Measurements from ENCODE around the gene OR2T1. TPM values are rescaled to one million over a fixed set of nuclear protein-coding genes. Genes with fewer than 3 reads are reported as not detected.

OR2T1 gene
- total and polyA plus RNA-seq, 2 of the 8 experiments (the other 6 are each of a cell fraction or from before 2014, with no cell fraction given): not detected

DNA sequence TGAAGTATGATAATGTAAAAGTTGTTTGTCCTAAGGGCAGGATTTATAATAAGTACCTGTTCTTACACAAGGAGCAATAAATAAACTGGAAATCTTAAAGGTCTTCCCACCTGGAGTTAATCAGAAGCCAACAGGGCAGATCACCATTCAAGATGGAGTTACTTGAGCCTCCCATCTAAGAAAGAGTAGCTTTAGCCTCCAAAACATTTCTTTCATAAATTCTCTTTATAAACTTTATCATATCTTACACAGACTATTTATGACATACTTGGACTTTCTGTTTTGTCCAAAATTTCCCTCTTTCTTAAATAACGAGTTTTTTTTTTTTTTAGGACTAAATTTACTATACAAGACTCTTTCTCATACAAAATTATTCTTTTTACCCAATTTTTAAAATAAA lies 18.5 kb downstream of the OR2T1 start:
- Histone ChIP-seq H4K20me1 (replicated peaks in 1 of 2; ENCODE audit: control insufficient read depth in 1 of 2, insufficient read depth in 2 of 2, low read length in 2 of 2) (no peaks in the 10 kb centered on the region), H2BK120ac (replicated peaks; ENCODE audit: low read depth, low read length) (no peak overlapping the region), H3K4ac (replicated peaks; ENCODE audit: insufficient read length, low read depth, low read length) (no peak overlapping the region), H3K4me2 (ENCODE audit: insufficient read depth in 1 of 2, low read depth in 2 of 2, low read length in 2 of 2) (no peak overlapping the region), H3K23me2 (ENCODE audit: low read depth, low read length) (no peaks in the 10 kb centered on the region), H2BK15ac (ENCODE audit: low read length) (no peak overlapping the region), H3K36me3 (ENCODE audit: control insufficient read depth in 2 of 4, insufficient read depth in 4 of 4, low read length in 3 of 4) (no peaks in the 10 kb centered on the region), H3K4me1 (replicated peaks in 1 of 4; ENCODE audit: control insufficient read depth in 3 of 4, insufficient read depth in 4 of 4, low read length in 3 of 4) (no peaks in the 10 kb centered on the region), H4K5ac (ENCODE audit: insufficient read length, low read depth, low read length) (no peak overlapping the region), H4K91ac (replicated peaks; ENCODE audit: insufficient read length, low read length) (no peak overlapping the region), H2BK5ac (ENCODE audit: low read depth, low read length) (no peak overlapping the region), H3K9ac (replicated peaks in 1 of 4; ENCODE audit: extremely low read depth in 1 of 4, low read depth in 3 of 4, low read length in 3 of 4) (no peak overlapping the region), H2AK5ac (ENCODE audit: low read depth, low read length) (no peak overlapping the region), H3K23ac (ENCODE audit: insufficient read length) (no peak overlapping the region), H3K27ac (ENCODE audit: low read depth, low read length) (no peak overlapping the region), H2BK20ac (ENCODE audit: low read length) (no peak overlapping the region), H2BK12ac (ENCODE audit: low read depth, low read length) (no peak overlapping the region), H3K79me1 (ENCODE audit: low read depth, low read length) (no peaks in the 10 kb centered on the region), H3K27me3 (replicated peaks in 1 of 4; ENCODE audit: control insufficient read depth in 3 of 4, extremely low read depth in 1 of 4, insufficient read depth in 3 of 4, low read length in 3 of 4) (no peaks in the 10 kb centered on the region), H3K18ac (ENCODE audit: extremely low read depth, low read length) (no peak overlapping the region), H3K14ac (ENCODE audit: insufficient read length) (no peak overlapping the region), H3K56ac (replicated peaks; ENCODE audit: insufficient read length, low read depth, low read length) (no peak overlapping the region), H3K9me3 (ENCODE audit: insufficient read depth in 2 of 2, low read depth in 1 of 2, low read length in 1 of 2) (peaks cover 56 to 59% of the 10 kb centered on the region in 2 experiments), H3K4me3 (ENCODE audit: extremely low read depth in 1 of 4, insufficient read depth in 2 of 4, low read depth in 3 of 4, low read length in 4 of 4) (no peak overlapping the region), H3K79me2 (ENCODE audit: control insufficient read depth in 1 of 2, insufficient read depth in 2 of 2, low read length in 2 of 2) (no peaks in the 10 kb centered on the region), H2AFZ (ENCODE audit: low read length) (no peak overlapping the region), H4K8ac (ENCODE audit: extremely low read depth, insufficient read depth, low read length) (no peak overlapping the region)
- peak in 1 of 2 experiments; percentile 22 for DNase-seq (ENCODE audit: low read depth in 1 of 2, low spot score in 2 of 2)
- FAIRE-seq: no peak
- WGBS, 2 experiments (ENCODE audit: extremely low coverage in 1 of 2, insufficient coverage in 1 of 2, insufficient read length in 1 of 2, insufficient replicate concordance in 2 of 2, low coverage in 1 of 2, low lambda C conversion rate in 2 of 2, missing lambda C conversion rate in 1 of 2): 20% methylated on average over 1 of the region's 1 CpG; no CpG with 5 or more reads in 1 of the 2 experiments
- ChIA-PET POLR2A (ENCODE audit: partially characterized antibody) (no interaction called here), CTCF (ENCODE audit: partially characterized antibody) (no interaction called here)
- no peak for TF ChIP-seq SIN3A (conservative IDR thresholded peaks at IDR 0.05 in 1 of 2, IDR thresholded peaks at IDR 0.05 in 1 of 2; ENCODE audit: low read depth in 1 of 2, low read length in 2 of 2)
- no peak for TF ChIP-seq POLR2AphosphoS5 (IDR thresholded peaks at IDR 0.05; ENCODE audit: low read depth, low read length)
- TF ChIP-seq, protein P1, sequence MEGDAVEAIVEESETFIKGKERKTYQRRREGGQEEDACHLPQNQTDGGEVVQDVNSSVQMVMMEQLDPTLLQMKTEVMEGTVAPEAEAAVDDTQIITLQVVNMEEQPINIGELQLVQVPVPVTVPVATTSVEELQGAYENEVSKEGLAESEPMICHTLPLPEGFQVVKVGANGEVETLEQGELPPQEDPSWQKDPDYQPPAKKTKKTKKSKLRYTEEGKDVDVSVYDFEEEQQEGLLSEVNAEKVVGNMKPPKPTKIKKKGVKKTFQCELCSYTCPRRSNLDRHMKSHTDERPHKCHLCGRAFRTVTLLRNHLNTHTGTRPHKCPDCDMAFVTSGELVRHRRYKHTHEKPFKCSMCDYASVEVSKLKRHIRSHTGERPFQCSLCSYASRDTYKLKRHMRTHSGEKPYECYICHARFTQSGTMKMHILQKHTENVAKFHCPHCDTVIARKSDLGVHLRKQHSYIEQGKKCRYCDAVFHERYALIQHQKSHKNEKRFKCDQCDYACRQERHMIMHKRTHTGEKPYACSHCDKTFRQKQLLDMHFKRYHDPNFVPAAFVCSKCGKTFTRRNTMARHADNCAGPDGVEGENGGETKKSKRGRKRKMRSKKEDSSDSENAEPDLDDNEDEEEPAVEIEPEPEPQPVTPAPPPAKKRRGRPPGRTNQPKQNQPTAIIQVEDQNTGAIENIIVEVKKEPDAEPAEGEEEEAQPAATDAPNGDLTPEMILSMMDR (IDR thresholded peaks at IDR 0.05; ENCODE audit: control extremely low read depth in 1 of 3, insufficient read depth in 1 of 3, low read depth in 1 of 3, low read length in 3 of 3): no peak
- TF ChIP-seq EZH2 (IDR thresholded peaks at IDR 0.05; ENCODE audit: low read depth, low read length, severe bottlenecking): no peak
- TF ChIP-seq ASH2L (IDR thresholded peaks at IDR 0.05; ENCODE audit: low read length): no peak
- no peak for TF ChIP-seq CBX8 (IDR thresholded peaks at IDR 0.05; ENCODE audit: borderline replicate concordance, low read depth, low read length)
- no peak for TF ChIP-seq YY1 (IDR thresholded peaks at IDR 0.05; ENCODE audit: low read depth, low read length)
- no peak for TF ChIP-seq GTF2F1 (IDR thresholded peaks at IDR 0.05; ENCODE audit: borderline replicate concordance, low read depth, low read length)
